HEK293 (cell line): ENCODE measurements around the gene MMP15.

Experiments used
- SETDB1 ChIP-seq: IDR thresholded peaks from one replicate; pipeline ENCODE4 v1.6.1; 2017; ENCODE audit warnings: mild to moderate bottlenecking, low read length, moderate library complexity, mixed read lengths; ENCODE audit not compliant: insufficient read length
- TCF7L2 ChIP-seq: IDR thresholded peaks from 2 replicates; pipeline ENCODE4 v1.6.1; 2011; ENCODE audit warnings: low read depth, mild to moderate bottlenecking, inconsistent platforms, low read length, moderate library complexity, borderline replicate concordance
- YY1 ChIP-seq: fragments of 450-650 bp; formaldehyde crosslinking; IDR thresholded peaks from 2 replicates; pipeline ENCODE4 v1.5.1; 2018; ENCODE audit warnings: missing biosample characterization, missing genetic modification characterization
- ZNF112 ChIP-seq: fragments of 450-650 bp; formaldehyde crosslinking; IDR thresholded peaks from 2 replicates; pipeline ENCODE4 v1.5.0; 2017; ENCODE audit warnings: missing biosample characterization, missing genetic modification characterization
- ZNF138 ChIP-seq: fragments of 450-650 bp; formaldehyde crosslinking; IDR thresholded peaks from 2 replicates; pipeline ENCODE4 v1.5.1; 2016; ENCODE audit warnings: missing biosample characterization, missing genetic modification characterization, borderline replicate concordance
- ZNF155 ChIP-seq: fragments of 450-650 bp; formaldehyde crosslinking; IDR thresholded peaks from 2 replicates; pipeline ENCODE4 v1.5.1; 2016; ENCODE audit warnings: missing biosample characterization, missing genetic modification characterization
- TF ChIP-seq, protein P1 (sequence below): fragments of 450-650 bp; formaldehyde crosslinking; IDR thresholded peaks from 2 replicates; pipeline ENCODE4 v1.5.1; 2016; ENCODE audit warnings: missing biosample characterization, missing genetic modification characterization
- TF ChIP-seq, protein P2 (sequence below): fragments of 450-650 bp; formaldehyde crosslinking; IDR thresholded peaks from 2 replicates; pipeline ENCODE4 v1.5.1; 2016; ENCODE audit warnings: missing biosample characterization, missing genetic modification characterization
- TF ChIP-seq, protein P3 (sequence below): fragments of 450-650 bp; formaldehyde crosslinking; conservative IDR thresholded peaks from 2 replicates; pipeline ENCODE4 v1.5.1; 2016; ENCODE audit warnings: low read depth, missing biosample characterization, missing genetic modification characterization
- TF ChIP-seq, protein P4 (sequence below): fragments of 450-650 bp; formaldehyde crosslinking; IDR thresholded peaks from 2 replicates; pipeline ENCODE4 v1.5.1; 2016; ENCODE audit warnings: missing biosample characterization, missing genetic modification characterization

- TF ChIP-seq, protein P1, sequence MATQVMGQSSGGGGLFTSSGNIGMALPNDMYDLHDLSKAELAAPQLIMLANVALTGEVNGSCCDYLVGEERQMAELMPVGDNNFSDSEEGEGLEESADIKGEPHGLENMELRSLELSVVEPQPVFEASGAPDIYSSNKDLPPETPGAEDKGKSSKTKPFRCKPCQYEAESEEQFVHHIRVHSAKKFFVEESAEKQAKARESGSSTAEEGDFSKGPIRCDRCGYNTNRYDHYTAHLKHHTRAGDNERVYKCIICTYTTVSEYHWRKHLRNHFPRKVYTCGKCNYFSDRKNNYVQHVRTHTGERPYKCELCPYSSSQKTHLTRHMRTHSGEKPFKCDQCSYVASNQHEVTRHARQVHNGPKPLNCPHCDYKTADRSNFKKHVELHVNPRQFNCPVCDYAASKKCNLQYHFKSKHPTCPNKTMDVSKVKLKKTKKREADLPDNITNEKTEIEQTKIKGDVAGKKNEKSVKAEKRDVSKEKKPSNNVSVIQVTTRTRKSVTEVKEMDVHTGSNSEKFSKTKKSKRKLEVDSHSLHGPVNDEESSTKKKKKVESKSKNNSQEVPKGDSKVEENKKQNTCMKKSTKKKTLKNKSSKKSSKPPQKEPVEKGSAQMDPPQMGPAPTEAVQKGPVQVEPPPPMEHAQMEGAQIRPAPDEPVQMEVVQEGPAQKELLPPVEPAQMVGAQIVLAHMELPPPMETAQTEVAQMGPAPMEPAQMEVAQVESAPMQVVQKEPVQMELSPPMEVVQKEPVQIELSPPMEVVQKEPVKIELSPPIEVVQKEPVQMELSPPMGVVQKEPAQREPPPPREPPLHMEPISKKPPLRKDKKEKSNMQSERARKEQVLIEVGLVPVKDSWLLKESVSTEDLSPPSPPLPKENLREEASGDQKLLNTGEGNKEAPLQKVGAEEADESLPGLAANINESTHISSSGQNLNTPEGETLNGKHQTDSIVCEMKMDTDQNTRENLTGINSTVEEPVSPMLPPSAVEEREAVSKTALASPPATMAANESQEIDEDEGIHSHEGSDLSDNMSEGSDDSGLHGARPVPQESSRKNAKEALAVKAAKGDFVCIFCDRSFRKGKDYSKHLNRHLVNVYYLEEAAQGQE (tag by site-specific recombination) = no peak
- no peak for TF ChIP-seq YY1
- TF ChIP-seq, protein P2, sequence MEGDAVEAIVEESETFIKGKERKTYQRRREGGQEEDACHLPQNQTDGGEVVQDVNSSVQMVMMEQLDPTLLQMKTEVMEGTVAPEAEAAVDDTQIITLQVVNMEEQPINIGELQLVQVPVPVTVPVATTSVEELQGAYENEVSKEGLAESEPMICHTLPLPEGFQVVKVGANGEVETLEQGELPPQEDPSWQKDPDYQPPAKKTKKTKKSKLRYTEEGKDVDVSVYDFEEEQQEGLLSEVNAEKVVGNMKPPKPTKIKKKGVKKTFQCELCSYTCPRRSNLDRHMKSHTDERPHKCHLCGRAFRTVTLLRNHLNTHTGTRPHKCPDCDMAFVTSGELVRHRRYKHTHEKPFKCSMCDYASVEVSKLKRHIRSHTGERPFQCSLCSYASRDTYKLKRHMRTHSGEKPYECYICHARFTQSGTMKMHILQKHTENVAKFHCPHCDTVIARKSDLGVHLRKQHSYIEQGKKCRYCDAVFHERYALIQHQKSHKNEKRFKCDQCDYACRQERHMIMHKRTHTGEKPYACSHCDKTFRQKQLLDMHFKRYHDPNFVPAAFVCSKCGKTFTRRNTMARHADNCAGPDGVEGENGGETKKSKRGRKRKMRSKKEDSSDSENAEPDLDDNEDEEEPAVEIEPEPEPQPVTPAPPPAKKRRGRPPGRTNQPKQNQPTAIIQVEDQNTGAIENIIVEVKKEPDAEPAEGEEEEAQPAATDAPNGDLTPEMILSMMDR (tag by site-specific recombination) = no peak
- TF ChIP-seq, protein P3, sequence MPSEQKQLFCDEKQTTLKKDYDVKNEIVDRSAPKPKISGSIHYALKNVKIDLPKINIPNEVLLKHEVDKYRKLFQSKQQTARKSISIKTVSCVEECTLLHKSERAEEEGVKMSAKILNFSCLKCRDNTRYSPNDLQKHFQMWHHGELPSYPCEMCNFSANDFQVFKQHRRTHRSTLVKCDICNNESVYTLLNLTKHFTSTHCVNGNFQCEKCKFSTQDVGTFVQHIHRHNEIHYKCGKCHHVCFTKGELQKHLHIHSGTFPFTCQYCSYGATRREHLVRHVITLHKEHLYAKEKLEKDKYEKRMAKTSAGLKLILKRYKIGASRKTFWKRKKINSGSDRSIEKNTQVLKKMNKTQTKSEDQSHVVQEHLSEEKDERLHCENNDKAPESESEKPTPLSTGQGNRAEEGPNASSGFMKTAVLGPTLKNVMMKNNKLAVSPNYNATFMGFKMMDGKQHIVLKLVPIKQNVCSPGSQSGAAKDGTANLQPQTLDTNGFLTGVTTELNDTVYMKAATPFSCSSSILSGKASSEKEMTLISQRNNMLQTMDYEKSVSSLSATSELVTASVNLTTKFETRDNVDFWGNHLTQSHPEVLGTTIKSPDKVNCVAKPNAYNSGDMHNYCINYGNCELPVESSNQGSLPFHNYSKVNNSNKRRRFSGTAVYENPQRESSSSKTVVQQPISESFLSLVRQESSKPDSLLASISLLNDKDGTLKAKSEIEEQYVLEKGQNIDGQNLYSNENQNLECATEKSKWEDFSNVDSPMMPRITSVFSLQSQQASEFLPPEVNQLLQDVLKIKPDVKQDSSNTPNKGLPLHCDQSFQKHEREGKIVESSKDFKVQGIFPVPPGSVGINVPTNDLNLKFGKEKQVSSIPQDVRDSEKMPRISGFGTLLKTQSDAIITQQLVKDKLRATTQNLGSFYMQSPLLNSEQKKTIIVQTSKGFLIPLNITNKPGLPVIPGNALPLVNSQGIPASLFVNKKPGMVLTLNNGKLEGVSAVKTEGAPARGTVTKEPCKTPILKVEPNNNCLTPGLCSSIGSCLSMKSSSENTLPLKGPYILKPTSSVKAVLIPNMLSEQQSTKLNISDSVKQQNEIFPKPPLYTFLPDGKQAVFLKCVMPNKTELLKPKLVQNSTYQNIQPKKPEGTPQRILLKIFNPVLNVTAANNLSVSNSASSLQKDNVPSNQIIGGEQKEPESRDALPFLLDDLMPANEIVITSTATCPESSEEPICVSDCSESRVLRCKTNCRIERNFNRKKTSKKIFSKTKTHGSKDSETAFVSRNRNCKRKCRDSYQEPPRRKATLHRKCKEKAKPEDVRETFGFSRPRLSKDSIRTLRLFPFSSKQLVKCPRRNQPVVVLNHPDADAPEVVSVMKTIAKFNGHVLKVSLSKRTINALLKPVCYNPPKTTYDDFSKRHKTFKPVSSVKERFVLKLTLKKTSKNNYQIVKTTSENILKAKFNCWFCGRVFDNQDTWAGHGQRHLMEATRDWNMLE (tag by site-specific recombination) = no peak
- no peak for TF ChIP-seq TCF7L2
- no peak for TF ChIP-seq ZNF155 (tag by site-specific recombination)
- TF ChIP-seq SETDB1 = no peak
- TF ChIP-seq, protein P4, sequence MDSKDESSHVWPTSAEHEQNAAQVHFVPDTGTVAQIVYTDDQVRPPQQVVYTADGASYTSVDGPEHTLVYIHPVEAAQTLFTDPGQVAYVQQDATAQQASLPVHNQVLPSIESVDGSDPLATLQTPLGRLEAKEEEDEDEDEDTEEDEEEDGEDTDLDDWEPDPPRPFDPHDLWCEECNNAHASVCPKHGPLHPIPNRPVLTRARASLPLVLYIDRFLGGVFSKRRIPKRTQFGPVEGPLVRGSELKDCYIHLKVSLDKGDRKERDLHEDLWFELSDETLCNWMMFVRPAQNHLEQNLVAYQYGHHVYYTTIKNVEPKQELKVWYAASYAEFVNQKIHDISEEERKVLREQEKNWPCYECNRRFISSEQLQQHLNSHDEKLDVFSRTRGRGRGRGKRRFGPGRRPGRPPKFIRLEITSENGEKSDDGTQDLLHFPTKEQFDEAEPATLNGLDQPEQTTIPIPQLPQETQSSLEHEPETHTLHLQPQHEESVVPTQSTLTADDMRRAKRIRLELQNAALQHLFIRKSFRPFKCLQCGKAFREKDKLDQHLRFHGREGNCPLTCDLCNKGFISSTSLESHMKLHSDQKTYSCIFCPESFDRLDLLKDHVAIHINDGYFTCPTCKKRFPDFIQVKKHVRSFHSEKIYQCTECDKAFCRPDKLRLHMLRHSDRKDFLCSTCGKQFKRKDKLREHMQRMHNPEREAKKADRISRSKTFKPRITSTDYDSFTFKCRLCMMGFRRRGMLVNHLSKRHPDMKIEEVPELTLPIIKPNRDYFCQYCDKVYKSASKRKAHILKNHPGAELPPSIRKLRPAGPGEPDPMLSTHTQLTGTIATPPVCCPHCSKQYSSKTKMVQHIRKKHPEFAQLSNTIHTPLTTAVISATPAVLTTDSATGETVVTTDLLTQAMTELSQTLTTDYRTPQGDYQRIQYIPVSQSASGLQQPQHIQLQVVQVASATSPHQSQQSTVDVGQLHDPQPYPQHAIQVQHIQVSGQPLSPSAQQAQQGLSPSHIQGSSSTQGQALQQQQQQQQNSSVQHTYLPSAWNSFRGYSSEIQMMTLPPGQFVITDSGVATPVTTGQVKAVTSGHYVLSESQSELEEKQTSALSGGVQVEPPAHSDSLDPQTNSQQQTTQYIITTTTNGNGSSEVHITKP (tag by site-specific recombination) = no peak
- TF ChIP-seq ZNF112 (tag by site-specific recombination) = no peak
- TF ChIP-seq ZNF138 (tag by site-specific recombination) = no peak
These were observed 5.7 kb downstream of the MMP15 start for GRCh38 chr16:58031016-58031800.
